GM18520 (cell line): Measurements from ENCODE around the gene GYPC.
"Not testable (repeated sequence)": the region's sequence is repeated elsewhere in the genome, so short reads cannot be mapped to it uniquely, and the experiment has no call there.

Experiments
- ATAC-seq: cut with Tn5 transposase; IDR thresholded peaks from one replicate; pipeline ENCODE4 v1.9.1; 2021; ENCODE audit not compliant: unreplicated experiment

The GYPC gene

GRCh38 chr2:126648345-126648786, 7.6 kb upstream of the GYPC start:
- not testable (repeated sequence) for ATAC-seq

DNA sequence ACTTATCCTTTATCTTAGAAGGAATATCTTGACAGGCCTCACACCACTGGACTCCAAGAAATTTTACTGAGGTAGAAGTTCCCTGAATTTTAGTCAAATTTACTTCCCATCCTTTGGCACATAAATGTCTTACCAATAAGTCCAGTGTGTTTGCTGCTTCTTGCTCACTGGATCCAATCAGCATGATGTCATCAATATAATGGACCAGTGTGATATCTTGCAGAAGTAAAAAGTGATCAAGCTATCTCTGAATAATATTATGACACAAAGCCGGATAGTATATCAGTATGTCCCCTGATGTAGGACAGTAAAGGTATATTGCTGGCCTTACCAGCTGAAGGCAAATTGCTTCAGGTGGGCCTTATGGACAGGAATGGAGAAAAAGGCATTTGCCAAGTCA, 6.9 kb upstream of the GYPC start:
- ATAC-seq = no peak

- no peak for ATAC-seq
Measured at GRCh38 chr2:126650994-126651393, 5.0 kb upstream of the GYPC start.

DNA sequence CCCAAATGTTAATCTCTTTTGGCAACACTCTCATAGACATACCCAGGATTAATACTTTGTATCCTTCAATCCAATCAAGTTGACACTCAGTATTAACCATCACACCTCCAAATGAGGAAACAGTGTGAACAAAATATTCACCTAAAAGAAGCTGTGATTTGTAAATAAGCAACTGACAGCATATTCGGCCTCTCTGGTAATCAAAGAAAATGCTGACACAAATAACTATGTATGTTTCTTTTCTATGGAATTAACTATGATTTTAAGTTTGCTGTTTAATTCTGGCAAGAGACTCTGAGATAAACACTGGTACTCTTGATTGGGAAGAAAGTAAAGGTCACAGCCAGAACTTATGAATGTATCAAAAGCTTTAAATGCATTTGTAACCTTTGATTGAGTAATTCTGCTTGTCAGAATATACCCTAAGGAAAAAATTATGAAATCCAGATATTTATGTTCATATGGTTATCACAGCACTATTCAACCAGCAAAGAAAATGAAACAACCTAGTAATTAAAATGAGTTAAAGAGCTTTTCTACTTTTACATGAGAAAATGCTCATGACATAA, 3.6 kb upstream of the GYPC start:
- no peak for ATAC-seq

- no peak for ATAC-seq
Measured at GRCh38 chr2:126653109-126653508, 2.8 kb upstream of the GYPC start.

DNA sequence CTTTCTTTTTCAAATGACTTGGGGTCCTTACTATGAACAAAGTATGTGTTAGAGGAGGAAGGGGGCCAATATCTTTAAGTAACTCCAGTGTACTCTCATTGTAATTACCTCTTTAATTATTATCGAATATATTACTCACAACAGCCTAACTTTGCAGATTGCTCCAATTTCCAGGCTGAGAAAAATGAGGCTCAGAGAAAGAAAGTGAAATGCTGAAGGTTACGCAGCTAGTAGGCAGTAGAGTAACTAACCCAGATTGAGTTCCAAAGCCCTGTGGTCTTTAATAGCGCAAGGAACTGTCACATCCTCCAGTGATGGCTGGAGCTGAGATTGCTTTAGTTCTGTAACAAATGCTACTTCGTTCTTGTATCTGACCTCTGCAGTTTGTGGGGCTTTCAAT, 2.2 kb upstream of the GYPC start:
- ATAC-seq = no peak

DNA sequence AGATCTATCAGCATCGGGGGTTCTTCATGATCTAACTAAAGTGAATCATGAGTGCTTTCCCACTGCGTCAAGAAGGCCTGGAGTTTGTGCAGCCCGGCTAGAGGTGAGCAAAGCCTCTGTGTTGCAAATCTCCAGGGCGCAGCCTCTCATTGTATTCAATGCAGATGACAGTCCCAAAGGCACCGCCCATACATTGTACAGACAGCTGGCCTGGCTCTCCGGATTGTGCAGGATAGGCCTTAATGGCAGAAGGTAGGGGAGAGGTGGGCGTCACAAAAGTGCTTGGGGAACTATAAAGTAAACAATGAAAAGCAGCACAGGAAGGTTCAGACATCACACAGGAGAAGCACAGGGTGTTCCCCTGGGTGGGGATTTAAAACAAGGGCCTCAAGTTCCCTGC, 907 bp upstream of the GYPC start:
- no peak for ATAC-seq

- no peak for ATAC-seq
Measured at GRCh38 chr2:126656431-126657147, 631 bp downstream of the GYPC start.

DNA sequence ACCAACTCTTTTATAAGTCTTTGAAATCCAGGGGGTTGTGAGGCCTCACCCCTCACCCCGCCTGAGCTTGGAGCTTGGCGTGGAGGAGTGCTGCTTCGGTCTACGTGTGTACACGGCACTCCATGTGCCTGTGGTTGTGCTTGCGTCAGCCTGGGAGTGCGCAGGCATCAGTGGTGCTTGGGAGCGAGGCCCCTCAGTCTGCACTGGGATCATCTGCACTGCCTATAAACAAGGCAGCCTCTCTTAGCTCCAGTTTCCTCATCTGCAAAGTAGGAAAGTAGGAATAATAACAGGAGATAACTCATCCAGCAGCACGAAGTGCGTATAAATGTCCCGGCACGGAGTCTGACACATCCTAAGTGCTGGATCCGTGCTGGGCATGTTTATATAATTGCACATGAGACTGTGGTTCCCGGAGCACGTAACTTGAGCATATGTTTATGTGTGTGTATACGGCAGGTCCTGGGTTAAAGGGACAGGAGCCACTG, 1.2 kb downstream of the GYPC start:
- no peak for ATAC-seq

- peak; percentile 69 for ATAC-seq
Measured at GRCh38 chr2:126657636-126658318, 1.8 kb downstream of the GYPC start.

DNA sequence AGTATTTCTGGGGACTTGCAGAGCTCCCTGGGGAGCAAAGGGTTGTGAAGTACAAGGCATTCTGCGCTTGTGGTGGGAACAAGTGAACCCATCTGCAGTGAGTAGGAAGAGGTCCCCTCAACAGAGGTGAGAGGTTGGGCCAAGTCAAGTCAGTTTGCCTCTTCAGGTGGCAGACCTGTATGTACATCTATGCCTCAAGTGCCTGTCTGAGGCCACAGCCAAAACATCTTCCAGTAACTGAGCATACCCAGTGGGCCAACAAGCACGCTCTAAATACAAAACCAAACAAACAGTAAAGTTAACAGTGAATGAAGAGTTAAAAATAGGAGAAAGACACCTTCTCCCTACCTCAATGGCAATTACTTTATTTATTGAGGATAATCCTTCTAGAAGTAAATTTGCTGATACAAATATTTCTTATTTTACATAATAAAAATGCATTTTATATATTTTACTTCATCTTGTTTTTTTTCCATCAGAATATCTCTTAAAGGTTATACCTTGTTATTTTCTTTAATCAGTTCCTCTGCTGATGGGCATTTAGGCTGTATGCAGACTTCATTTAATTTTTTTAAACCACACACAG, 2.5 kb downstream of the GYPC start:
- ATAC-seq = no peak

GRCh38 chr2:126658905-126659561, 3.1 kb downstream of the GYPC start:
- ATAC-seq = peak; percentile 30

DNA sequence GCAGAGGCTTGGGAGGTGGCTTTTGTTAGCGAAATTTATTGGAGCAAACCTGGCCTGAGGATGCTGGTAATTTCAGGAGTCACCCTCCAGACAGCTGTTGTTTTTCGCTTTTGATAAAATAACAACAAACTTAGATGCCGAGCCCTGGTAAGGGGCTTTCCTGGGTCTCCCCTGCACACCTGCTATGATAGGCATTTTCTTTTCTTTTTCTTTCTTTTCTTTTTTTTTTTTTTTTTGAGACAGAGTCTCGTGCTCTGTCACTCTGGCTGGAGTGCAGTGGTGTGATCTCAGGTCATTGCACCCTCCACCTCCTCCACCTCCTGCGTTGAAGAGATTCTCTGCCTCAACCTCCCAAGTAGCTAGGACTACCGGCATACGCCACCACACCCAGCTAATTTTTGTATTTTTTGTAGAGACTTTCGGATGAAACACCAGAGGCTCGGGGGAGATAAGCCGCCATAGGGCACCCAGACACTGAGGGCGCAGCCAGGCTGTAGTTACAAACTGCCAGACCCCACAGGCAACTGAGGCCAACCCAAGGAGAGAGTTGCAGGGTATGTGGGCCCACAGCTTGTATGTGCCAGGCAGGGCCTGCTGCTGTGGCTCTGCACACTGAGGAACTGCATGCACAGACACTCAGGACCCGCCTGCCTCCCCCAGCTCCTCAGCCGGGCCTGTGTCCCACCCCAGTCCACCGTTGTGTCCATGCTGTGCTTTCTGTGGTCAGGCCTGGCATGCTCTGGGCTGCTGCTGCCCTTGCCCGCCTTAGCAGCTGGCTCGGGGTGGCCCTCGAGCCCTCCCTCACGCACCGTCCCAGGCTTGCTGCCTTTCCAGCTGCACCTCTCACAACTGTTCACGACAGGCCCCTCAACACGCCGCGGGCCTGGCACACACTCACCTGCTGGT, 3.9 kb downstream of the GYPC start:
- ATAC-seq = no peak

DNA sequence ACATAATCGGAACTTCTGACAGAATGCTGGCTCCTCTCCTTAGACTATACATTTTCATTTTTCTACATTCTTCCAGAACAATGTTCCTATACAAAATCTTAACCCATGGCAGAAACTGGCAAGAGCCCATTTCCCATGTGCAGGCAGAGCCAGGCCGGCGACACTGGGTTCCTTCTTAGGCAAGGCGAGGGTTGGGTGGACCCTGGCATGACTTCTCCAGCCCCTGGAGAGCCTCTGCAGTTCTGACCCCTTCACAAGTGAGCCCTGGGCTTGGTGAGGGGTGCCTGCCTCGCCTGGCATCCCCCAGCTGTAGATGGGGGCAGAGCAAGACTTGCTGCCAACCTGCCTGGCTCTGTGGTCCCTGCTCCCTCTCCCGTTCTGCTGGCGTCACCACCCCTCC, 5.0 kb downstream of the GYPC start:
- no peak for ATAC-seq

DNA sequence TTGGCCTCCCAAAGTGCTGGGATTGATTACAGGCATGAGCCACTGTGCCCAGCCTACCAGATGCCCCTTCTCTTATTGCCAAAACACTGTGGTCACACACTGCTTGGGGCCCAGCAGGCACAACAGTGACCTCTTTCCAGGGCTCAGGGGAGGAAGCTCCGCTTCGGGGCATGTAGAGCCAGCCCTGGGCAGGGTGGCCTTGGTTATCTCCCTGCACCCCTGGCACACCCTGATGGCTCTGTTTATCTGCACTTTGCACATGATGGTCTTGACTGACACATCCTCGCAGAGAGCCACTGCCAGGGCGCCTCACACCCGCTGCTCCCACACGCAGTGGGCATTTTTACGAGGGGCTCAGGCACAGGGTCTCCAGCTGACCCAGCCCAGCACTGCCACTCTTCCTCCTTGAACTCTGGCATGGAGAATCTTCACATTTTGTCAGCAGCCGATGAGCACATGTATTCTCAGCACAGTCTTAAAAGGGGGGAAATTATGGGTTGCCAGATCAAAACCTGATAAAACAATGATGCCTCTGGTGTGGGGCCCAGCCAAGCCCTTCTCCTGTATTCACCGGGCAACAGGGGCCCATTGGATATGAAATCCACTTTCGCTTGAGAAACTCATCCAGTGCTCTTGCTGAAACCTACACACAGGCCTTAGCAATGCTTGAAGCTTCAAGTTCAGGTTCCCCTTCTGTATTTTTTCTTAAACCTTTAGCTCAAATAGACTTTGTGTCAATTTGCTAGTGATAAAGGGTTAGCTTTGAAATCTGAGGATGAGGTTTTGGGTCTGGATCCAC, 5.9 kb downstream of the GYPC start:
- no peak for ATAC-seq

DNA sequence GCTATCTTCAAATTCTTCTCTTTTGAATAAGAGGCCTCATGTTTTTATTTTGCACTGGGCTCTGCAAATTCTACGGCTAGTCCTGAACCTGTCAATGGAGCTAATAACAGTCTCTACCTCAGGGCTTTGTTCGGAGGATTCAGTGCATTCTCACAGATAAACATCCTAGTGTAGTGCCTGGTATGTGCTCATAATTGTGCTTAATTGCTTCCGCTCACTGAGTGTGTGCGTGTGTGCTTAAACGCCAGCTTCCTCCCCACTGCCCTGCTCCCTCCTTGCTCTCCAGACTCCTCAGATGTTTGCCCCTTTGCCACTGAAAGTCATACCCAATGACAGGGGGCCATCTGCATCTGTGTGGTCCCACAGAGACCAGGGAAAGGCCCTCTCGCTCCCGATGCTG, 6.7 kb downstream of the GYPC start:
- ATAC-seq = no peak

DNA sequence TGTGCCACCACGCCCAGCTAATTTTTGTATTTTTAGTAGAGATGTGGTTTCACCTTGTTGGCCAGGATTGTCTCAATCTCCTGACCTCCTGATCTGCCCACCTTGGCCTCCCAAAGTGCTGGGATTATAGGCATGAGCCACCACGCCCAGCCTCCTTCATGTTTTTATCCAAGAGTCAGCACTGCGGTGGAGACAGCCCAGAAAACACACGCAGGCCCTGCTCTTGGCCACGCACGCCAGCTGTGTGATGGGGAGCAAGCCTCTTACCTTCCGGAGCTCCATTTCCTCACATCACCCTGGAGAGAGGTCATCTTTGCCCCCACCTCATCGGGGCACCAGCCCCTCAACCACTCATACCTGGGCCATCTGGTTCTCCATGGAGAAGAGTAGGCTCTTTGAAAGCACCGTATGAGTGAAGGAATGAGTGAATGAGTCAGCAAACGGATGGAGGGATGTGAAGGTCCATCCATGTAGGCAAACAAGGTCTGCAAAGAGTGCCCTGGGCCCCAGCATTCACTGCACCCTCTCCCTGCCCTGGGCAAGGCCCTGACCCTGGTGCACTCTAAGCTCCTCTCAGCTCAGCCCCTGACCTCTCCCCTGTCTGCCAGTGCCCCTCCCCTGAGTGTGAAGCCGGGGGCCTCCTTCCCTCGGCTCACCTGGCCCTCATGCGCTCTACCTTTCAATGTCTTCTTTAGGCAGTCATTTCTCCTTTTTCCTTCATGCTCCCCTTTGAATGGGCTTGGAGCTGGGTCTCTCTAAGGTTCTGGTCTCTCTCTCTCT, 7.4 kb downstream of the GYPC start:
- no peak for ATAC-seq

GRCh38 chr2:126664234-126664633, 8.3 kb downstream of the GYPC start:
- peak; percentile 66 for ATAC-seq

DNA sequence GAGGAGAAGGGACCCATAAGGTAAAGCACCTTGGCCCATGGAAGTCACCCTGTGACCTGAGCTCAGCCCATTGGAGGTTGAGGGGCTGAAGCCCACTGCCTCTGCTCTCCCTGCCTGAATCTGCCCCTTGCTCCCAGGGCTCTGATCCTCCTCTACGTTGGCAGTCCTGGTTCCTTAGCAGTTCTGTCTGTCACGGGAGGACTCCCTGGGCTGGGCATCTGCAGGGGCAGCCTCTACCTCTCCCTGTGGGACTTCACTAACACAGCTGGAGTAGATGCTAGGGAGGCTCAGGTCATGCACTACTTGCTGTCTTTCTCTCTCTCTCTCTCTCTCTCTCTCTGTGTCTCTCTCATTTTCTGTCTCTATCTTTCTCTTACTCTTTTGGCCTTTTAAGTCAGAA, 8.7 kb downstream of the GYPC start:
- peak; percentile 17 for ATAC-seq
